ENCODE measurements around the gene TXNRD2. TPM values are rescaled to one million over a fixed set of nuclear protein-coding genes. Genes with fewer than 3 reads are reported as not detected.

The TXNRD2 gene
- polyA plus RNA-seq, 1 donor from 2014 or later: 4.1 TPM

DNA sequence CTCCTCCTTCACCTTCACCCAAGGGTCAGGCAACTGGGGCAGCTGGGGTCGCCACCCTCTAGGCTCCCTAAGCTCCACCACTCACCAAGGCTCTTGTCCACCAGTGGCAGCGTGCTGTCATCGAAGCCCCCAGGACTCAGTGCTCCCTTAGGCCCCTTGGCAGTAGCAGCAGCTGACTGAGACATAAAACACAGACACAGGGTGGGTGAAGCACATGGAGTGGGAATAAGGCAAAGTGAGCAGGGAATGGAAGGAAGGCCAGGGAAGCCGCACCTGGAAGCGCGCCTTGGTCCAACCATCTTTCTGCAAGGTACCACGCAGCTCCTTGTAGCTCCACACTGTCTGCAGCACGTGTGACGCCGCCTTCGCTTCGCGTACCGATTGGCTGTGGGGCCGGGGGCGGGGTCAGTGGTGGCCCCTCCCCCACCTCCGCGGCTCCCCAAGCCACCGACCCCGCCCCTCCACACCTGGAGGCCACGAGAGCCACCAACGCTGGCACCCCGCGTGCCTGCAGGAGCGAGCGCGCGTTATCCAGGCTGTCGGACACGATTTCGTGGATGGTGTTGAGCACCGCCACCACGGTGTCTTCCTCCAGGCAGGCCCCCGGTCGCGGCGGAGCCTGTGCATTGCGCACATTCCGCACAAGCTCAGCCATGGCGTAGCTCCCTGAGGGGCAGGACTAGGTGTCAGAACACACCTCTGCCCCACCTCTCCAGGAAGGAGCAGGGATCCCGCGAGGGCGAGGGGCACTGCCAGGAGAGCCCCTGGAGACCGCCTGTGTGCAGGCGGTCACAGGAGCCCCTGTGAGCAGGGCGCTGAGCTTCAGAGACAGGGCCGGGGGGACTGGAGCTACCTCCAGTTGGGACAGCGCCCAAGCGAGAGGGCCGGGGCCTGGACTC, 31.3 kb upstream of the TXNRD2 start:
- Histone ChIP-seq H3K27me3 (ENCODE audit: insufficient read depth, low read depth, low read length) (no peaks in the 10 kb centered on the region), H3K9ac (ENCODE audit: low read length) (no peak overlapping the region), H4K20me1 (ENCODE audit: insufficient read depth) (no peaks in the 10 kb centered on the region), H3K36me3 (ENCODE audit: insufficient read depth, low read length) (peaks cover 16% of the 10 kb centered on the region), H3K27ac (ENCODE audit: low read length) (no peak overlapping the region), H3K9me2 (ENCODE audit: insufficient read depth, low read length) (no peaks in the 10 kb centered on the region), H2AFZ (ENCODE audit: low read depth, low read length) (no peak overlapping the region), H3K4me3 (ENCODE audit: low read length) (no peak overlapping the region), H3K4me2 (ENCODE audit: low read length) (no peak overlapping the region), H3K9me3 (ENCODE audit: low read length) (no peaks in the 10 kb centered on the region), H3F3A (ENCODE audit: insufficient read depth, low read length, poor library complexity, severe bottlenecking) (no peaks in the 10 kb centered on the region), H3K79me2 (replicated peaks; ENCODE audit: insufficient read depth, low read length) (no peaks in the 10 kb centered on the region)
- TF ChIP-seq RAD21 (conservative IDR thresholded peaks at IDR 0.05): no peak
- no peak for TF ChIP-seq SMC3 (conservative IDR thresholded peaks at IDR 0.05; ENCODE audit: poor library complexity)
- TF ChIP-seq REST (IDR thresholded peaks at IDR 0.05; ENCODE audit: borderline replicate concordance): no peak
- no peak for TF ChIP-seq MXI1 (conservative IDR thresholded peaks at IDR 0.05; ENCODE audit: poor library complexity, severe bottlenecking)
- no peak for TF ChIP-seq EP300 (conservative IDR thresholded peaks at IDR 0.05; ENCODE audit: poor library complexity, severe bottlenecking)
- no peak for TF ChIP-seq POLR2AphosphoS5 (IDR thresholded peaks at IDR 0.05)
- TF ChIP-seq TAF1 (IDR thresholded peaks at IDR 0.05; ENCODE audit: low read depth): no peak
- no peak for TF ChIP-seq EZH2 (IDR thresholded peaks at IDR 0.05; ENCODE audit: borderline replicate concordance, insufficient read depth, low read length, poor library complexity, severe bottlenecking)
- TF ChIP-seq CTCF (IDR thresholded peaks at IDR 0.05; ENCODE audit: poor library complexity, severe bottlenecking): no peak

GRCh38 chr22:19972251-19972650, 30.6 kb upstream of the TXNRD2 start:
- no peak overlapping the region for H3K4me3 ChIP-seq (ENCODE audit: low read length)
- H3K27me3 ChIP-seq (ENCODE audit: insufficient read depth, low read depth, low read length): no peaks in the 10 kb centered on the region
- H3K4me2 ChIP-seq (ENCODE audit: low read length): no peak overlapping the region
- H4K20me1 ChIP-seq (ENCODE audit: insufficient read depth): no peaks in the 10 kb centered on the region
- H3K9ac ChIP-seq (ENCODE audit: low read length): no peak overlapping the region
- no peaks in the 10 kb centered on the region for H3K9me2 ChIP-seq (ENCODE audit: insufficient read depth, low read length)
- H3K79me2 ChIP-seq (replicated peaks; ENCODE audit: insufficient read depth, low read length): no peaks in the 10 kb centered on the region
- H3K27ac ChIP-seq (ENCODE audit: low read length): no peak overlapping the region
- no peaks in the 10 kb centered on the region for H3K9me3 ChIP-seq (ENCODE audit: low read length)
- no peaks in the 10 kb centered on the region for H3F3A ChIP-seq (ENCODE audit: insufficient read depth, low read length, poor library complexity, severe bottlenecking)
- H3K36me3 ChIP-seq (ENCODE audit: insufficient read depth, low read length): peaks cover 16% of the 10 kb centered on the region
- TF ChIP-seq CTCF (IDR thresholded peaks at IDR 0.05; ENCODE audit: poor library complexity, severe bottlenecking) (no peak), TAF1 (IDR thresholded peaks at IDR 0.05; ENCODE audit: low read depth) (no peak), RAD21 (conservative IDR thresholded peaks at IDR 0.05) (no peak)
- no peak overlapping the region for H2AFZ ChIP-seq (ENCODE audit: low read depth, low read length)
